ENCODE results near the gene TULP4. TPM values are rescaled to one million over a fixed set of nuclear protein-coding genes. Genes with fewer than 3 reads are reported as not detected.
"Not testable (repeated sequence)": the region's sequence is repeated elsewhere in the genome, so short reads cannot be mapped to it uniquely, and the experiment has no call there.

Gene TULP4
- total RNA-seq, 4 donors from 2014 or later: 76.7 to 118 (median 95.7) TPM

DNA sequence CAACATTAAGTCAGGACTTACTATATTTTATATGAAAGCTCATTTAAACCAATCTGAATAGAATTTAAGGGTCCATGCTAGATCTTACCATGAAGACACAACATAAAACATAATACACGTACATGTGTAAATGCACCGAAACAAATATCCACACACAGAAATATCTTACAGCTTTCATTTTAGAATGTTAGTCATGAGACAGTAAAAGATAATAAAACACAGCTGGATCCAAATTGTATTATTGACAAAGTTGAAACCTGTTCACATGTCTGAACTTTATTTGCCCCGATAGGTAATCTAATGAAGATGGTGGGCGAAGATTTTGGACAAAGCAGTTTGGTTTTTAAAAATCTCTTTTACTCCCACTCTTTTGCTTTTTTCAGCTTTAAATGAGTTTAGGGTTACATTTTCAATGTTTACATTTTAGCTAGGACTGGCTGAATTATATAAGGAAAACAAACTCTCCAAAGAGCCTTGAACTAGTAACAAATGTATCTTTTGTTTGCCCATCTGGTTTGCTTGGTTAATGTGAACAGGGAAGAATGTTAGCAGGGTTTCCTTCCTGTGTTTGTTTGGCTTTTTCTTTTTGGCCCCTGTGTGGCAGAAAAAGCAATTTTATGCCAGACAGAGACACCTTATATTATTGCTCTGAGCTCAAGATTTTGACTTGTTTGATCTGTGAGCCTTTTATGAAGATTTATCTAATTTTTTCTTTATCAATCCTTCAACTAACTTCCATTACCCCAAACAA lies 242.5 kb downstream of the TULP4 start:
- ATAC-seq (ENCODE audit: low FRiP score) (no peak), DNase-seq (ENCODE audit: low spot score) (no peak)
- TF ChIP-seq, protein P1, sequence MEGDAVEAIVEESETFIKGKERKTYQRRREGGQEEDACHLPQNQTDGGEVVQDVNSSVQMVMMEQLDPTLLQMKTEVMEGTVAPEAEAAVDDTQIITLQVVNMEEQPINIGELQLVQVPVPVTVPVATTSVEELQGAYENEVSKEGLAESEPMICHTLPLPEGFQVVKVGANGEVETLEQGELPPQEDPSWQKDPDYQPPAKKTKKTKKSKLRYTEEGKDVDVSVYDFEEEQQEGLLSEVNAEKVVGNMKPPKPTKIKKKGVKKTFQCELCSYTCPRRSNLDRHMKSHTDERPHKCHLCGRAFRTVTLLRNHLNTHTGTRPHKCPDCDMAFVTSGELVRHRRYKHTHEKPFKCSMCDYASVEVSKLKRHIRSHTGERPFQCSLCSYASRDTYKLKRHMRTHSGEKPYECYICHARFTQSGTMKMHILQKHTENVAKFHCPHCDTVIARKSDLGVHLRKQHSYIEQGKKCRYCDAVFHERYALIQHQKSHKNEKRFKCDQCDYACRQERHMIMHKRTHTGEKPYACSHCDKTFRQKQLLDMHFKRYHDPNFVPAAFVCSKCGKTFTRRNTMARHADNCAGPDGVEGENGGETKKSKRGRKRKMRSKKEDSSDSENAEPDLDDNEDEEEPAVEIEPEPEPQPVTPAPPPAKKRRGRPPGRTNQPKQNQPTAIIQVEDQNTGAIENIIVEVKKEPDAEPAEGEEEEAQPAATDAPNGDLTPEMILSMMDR (IDR thresholded peaks at IDR 0.05): no peak

DNA sequence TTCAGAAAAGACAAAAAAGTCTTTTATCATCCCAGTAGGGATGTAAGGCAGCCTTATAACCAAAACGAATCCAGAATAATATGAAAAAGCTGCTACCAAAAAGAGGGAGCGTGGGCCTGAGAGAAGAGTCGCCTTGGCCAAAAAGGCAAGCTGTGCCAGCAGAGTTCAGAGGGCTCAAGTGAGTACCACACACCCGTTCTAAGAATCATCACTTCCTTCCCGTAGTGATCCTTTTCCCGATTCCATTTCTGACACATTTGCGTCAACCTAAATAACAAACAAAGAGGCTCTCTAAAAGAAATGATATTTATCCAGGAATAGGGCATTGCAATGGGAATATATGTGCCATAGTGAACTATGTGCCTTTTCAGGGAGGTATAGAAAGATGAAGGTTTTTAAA lies 243.8 kb downstream of the TULP4 start:
- TF ChIP-seq, protein P1 (IDR thresholded peaks at IDR 0.05): no peak
- DNase-seq (ENCODE audit: low spot score) (no peak), ATAC-seq (ENCODE audit: low FRiP score) (no peak)

DNA sequence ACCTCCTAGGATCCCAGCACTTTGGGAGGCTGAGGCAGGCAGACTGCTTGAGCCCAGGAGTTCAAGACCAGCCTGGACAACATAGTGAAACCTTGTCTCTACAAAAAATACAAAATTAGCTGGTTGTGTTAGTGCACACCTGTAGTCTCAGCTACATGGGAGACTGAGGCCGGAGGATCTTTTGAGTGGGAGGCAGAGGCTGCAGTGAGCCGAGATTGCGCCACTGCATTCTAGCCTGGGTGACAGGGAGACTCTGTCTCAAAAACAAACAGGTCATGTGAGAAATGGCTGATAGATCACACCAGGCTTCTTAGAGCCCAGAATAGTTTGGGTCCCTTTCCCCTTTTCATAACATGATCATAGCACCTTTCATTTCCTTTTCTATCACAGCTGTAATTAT lies 244.8 kb downstream of the TULP4 start:
- DNase-seq (ENCODE audit: low spot score); ATAC-seq (ENCODE audit: low FRiP score): not testable (repeated sequence)

GRCh38 chr6:158557927-158558326 lies 245.7 kb downstream of the TULP4 start:
- no peak for ATAC-seq (ENCODE audit: low FRiP score)
- TF ChIP-seq, protein P1 (IDR thresholded peaks at IDR 0.05): no peak
- DNase-seq (ENCODE audit: low spot score): no peak

DNA sequence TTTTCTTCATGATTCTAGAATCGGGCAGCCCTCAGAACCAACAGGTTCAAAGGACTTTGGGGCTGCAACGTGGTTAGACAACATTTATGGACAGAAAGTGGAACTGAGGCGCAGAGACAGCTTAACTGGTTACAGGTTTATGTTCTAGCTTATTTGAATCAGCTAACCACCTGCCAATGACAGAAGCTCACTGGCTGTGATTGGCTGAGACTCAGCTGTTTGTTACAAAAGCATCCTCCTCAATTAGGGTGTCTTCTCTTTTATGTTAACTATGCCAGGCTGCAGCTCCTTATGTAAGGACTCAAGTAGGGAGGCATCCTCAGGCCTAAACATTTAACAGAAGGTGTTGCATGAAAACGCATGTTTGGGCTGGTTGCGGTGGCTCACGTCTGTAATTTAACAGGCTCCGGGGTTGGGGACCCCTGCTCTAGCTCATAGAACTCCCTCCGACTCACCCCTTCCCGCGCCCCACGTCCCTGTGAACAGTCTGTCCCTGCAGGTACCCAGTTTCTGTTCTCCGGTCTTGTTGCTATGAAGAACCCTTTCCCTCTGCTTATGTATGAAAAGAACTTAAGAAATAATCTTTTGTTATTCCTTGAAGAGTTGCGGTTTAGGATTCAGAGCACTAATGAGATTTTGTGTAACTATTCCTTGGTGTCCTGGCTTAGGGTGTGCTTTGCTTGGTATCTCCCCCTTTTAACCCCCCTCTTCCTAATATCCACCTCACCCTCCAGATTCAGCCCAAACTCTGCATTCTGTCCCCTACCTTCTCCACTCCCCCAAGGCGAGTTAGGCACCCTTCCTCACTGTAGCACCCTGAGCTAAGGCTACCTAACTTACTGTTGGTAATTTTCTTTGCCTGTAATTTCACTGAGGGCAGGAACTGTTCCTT lies 246.4 kb downstream of the TULP4 start:
- DNase-seq (ENCODE audit: low spot score) (no peak), ATAC-seq (ENCODE audit: low FRiP score) (no peak)
- TF ChIP-seq, protein P1 (IDR thresholded peaks at IDR 0.05): no peak

DNA sequence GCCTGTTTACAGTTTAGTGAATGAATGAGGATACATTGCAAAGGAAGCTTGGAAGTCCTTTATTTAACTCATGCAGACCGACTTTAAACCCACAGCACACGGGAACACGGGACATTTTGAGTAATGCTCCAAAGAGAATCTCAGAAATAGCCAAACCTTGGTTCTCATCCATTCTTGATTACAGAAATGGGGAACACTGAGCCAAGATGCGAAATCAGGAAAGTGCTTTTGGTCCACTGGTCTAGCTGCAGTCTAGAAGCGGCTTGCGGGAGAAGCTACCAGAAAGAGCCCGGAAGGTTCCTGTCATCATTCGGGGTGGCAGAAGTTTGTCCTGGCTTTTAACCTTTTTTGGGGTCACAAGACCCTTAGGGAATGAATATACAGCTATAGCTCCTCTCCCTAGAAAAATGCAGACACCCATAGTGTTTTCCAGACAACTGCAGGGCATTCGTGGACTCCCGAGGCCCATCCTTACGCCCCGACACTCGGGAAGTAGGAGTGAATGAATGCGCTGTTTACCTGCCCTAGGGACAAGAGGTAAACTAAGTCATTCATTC lies 247.2 kb downstream of the TULP4 start:
- ATAC-seq (ENCODE audit: low FRiP score) (peak; percentile 7), DNase-seq (ENCODE audit: low spot score) (no peak)
- TF ChIP-seq, protein P1 (IDR thresholded peaks at IDR 0.05): no peak

Data from omental fat pad (tissue), 4 donors.